GM19193 (cell line): ENCODE measurements around the gene ETS1.

ENCODE experiments used
- POLR2A ChIP-seq: IDR thresholded peaks from 4 replicates; pipeline ENCODE4 v1.6.1; 2011; ENCODE audit not compliant: insufficient read depth, insufficient read length; ENCODE audit errors: extremely low read depth

Gene ETS1

GRCh38 chr11:128594226-128594625 lies 6.9 kb upstream of the ETS1 start:
- no peak for TF ChIP-seq POLR2A

GRCh38 chr11:128593281-128593680 lies 5.9 kb upstream of the ETS1 start:
- TF ChIP-seq POLR2A = no peak

GRCh38 chr11:128592454-128592853 lies 5.1 kb upstream of the ETS1 start:
- no peak for TF ChIP-seq POLR2A

DNA sequence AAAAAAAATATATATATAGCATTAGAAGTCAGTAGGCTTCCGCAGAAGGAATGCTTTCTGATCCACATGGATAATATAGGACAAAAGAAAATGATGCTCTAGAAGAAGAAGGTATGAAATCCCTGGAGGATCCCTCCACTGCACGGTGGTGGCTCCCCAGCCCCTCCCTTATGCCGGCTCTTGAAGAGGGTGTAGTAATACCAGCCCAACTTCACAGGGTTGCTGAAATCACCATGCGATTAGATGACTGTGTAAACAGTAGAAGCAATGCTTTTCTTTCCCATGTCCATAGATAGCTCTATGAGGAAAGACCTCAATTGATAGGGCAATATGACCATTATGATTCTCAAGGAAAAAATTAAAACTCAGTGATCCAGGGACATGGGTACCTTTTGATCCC lies 3.2 kb upstream of the ETS1 start:
- TF ChIP-seq POLR2A = no peak

DNA sequence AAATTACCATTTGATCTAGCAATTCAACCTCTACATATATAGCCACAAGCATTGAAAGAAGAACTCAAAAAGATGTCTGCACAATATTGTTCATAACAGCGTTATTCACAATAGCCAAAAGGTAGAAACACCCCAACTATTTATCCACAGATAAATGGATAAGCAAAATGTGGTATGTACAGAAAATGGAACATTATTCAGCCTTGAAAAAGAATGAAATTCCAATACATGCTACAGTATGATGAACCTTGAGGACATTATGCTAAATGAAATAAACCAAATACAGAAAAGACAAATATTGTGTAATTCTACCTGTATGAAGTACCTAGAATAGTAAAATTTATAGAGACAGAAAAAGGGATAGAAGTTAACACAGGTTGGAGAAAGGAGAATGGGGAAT lies 2.6 kb upstream of the ETS1 start:
- no peak for TF ChIP-seq POLR2A

GRCh38 chr11:128588093-128588492 lies 735 bp upstream of the ETS1 start:
- TF ChIP-seq POLR2A = no peak

DNA sequence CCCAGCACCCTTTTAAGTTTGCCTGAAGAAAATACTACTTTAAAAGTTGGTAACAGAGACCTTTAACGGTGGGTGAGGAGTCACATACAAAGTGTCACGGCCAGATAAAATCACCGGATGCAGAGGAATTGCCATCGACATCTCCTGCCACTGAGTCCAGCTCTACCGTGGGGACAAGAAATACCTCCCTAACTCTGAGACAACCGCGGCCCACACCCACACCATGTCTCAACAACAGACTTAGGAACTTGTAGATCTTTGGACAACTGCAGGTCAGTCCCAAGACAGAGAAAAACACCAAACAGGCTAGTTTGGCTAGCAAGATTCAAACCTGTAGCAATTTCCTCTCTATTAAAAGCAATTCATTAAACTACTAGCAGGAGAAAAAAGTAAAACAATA lies 669 bp downstream of the ETS1 start:
- no peak for TF ChIP-seq POLR2A

GRCh38 chr11:128585498-128586238 lies 1.7 kb downstream of the ETS1 start:
- TF ChIP-seq POLR2A = no peak

DNA sequence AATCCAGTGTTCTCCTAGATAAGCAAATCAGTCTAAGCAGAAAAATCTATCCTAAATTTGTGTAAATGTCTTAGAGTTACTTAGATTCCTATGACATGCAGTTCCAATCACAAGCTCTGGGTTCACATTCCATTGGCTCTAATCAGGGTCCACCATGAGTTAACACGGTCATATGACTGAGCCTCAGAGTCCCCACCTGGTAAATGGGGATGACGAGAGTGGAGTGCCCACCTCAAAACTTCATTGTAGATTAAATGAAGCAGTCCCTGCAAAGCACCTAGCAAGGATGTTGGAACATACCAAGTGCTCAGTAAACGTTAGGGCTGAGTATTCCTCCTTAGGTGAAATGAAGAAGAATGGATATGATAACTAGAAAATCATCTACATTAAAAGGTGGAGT lies 3.1 kb downstream of the ETS1 start:
- no peak for TF ChIP-seq POLR2A

DNA sequence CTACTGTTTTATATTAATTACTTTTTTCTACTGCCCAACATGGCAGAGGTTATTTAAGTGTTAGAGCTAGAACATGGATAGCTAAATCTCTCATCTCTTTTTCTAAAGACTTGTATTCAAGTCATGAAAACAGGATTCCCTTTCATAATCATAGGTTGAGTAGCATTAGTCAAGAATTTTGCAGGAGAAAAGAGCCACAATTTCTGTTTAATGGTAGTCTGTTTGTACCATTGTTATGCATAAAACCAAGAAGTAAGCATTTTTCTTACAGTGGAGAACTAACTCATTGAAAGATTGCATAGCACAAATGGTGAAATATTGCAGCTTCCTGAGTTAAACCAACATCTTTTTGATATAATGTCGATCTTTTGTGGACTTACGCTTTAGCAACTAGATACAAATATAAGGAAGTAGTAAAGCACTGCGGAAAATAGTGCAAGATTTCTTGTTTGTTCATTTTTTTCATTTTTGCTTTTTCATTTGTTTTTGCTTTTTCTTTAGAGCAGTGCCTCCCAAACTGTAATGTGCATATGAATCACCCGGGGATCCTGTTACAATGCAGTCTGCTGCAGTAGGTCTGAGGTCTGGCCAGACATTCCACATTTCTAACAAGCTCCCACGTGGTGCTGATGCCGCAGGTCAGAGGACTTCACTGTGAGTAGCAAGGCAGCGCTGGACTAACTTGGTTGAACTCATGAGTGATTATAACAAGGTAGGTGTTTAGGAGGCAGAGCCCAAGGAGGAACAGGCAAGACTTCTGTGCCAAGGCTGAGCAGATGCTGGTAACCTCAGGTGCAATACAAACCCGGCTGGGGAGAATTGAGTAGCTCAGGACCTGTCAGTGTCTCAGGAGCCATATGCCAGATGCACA lies 4.6 kb downstream of the ETS1 start:
- no peak for TF ChIP-seq POLR2A

- no peak for TF ChIP-seq POLR2A
These were observed 5.6 kb downstream of the ETS1 start for GRCh38 chr11:128581561-128582272.

- no peak for TF ChIP-seq POLR2A
These were observed 6.7 kb downstream of the ETS1 start for GRCh38 chr11:128580612-128581011.

DNA sequence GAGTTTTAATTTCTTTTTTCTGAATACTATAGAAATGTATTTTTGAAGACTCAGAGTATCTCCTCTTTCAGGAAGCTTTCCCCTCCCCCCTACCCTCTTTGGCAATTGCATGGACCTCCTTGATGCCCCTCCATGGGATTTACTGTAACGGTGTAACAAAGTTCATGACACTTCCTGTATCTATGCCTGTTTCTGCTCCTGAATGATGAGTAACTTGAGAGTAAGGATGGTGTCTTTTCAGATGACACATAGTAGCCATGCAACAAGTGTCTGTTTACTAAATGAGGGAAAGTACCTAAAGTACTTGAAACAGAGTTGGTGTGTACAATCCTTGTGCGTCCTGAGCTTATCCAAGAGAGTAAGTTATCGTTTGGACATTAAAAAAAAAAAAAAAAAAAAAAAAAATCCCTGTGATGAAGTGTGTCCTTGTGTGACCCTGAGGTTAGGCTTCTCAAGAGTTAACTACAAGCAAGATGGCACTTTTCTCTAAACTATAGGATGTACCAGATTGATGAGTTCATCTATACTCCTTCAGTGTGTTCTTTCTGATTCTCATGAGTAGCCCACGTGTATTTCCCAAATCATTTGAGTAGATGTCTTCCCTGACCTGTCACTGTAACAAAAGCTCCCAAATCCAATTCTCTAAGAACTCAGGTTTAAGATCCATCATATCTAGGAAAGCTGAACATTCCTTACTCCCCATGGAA lies 7.4 kb downstream of the ETS1 start:
- TF ChIP-seq POLR2A = no peak

DNA sequence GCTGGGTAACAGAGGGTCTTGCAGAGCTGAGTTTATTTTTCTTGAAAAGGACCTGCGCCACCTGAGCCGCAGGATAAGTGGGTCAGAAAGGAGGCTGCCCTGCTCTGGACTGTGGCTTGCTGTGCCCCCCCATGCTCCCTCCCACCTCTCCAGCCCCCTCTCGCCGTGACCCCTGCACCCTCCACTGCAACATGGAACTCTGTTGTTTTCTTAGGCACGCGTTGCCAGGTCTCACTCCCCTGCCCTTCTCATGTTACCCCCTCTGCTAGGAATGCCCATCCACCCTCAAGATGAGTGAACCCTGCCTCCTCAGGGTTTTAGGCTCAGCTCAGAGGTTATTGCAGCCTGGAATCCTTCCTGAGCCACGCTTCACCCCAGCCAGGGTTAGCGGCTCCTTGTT lies 10.8 kb downstream of the ETS1 start:
- TF ChIP-seq POLR2A = no peak

DNA sequence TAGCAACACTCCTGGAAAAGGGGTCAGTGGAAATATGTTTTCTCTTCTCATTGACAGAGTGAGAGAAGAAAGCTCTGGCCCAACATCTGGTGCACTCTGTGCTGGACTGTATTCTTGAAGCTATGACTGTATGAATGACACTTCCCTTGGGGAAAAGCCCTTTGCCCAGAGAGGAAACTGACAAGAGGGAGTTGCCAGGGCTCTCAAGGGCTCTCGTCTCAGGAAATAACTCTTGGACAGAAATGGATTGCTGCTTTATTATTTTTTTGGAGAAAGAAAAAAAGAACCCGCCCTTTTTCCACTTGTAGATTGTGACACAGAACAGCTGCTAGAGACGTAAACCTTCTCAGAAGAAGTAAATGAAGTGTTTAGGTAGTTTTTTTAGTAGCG lies 11.4 kb downstream of the ETS1 start:
- TF ChIP-seq POLR2A = no peak
